ENCODE results near the gene RNPS1. TPM values are rescaled to one million over a fixed set of nuclear protein-coding genes. Genes with fewer than 3 reads are reported as not detected.

Gene RNPS1
- total and polyA plus RNA-seq, 2 donors (not counting 3 experiments of a cell fraction or from before 2014, with no cell fraction given), result 206 to 209 TPM

GRCh38 chr16:2250652-2251295, 17.2 kb downstream of the RNPS1 start:
- peak; percentile 44 for FAIRE-seq

GRCh38 chr16:2246301-2246885, 21.5 kb downstream of the RNPS1 start:
- TF ChIP-seq FOS (IDR thresholded peaks at IDR 0.05; ENCODE audit: borderline replicate concordance, insufficient read depth, low read length), result no peak
- TF ChIP-seq MYC (IDR thresholded peaks at IDR 0.05; ENCODE audit: low read depth, low read length), result no peak
- TF ChIP-seq CTCF (IDR thresholded peaks at IDR 0.05; ENCODE audit: extremely low read depth in 1 of 2, insufficient read depth in 1 of 2, low read depth in 1 of 2, low read length in 2 of 2), result no peak
- no peak for TF ChIP-seq MAX (IDR thresholded peaks at IDR 0.05; ENCODE audit: insufficient read depth, insufficient read length)
- TF ChIP-seq EZH2 (IDR thresholded peaks at IDR 0.05; ENCODE audit: borderline replicate concordance, low read depth, low read length, severe bottlenecking), result no peak
- no peak for TF ChIP-seq POLR2AphosphoS5 (IDR thresholded peaks at IDR 0.05; ENCODE audit: insufficient read depth, low read depth, low read length)
- no peak for TF ChIP-seq JUN (IDR thresholded peaks at IDR 0.05; ENCODE audit: borderline replicate concordance, insufficient read depth, insufficient read length, low read depth)
- TF ChIP-seq POLR2A (IDR thresholded peaks at IDR 0.05; ENCODE audit: low read depth, low read length), result no peak
- TF ChIP-seq GATA2 (IDR thresholded peaks at IDR 0.05; ENCODE audit: insufficient read depth, insufficient read length, low read depth, low read length), result no peak

More at GRCh38 chr16:2250652-2251295, 17.2 kb downstream of the RNPS1 start:
- Histone ChIP-seq H3K79me2 (ENCODE audit: control insufficient read depth, insufficient read depth, low read length) (peaks cover 9% of the 10 kb centered on the region), H3K4me3 (replicated peaks in 1 of 3; ENCODE audit: insufficient read depth in 1 of 3, low read depth in 1 of 3, low read length in 3 of 3) (peak overlapping the region; percentile 67 to 95 (median 75)), H3K9ac (replicated peaks; ENCODE audit: extremely low read depth, insufficient read depth, low read length) (peak overlapping the region; percentile 72), H3K9me1 (replicated peaks; ENCODE audit: control insufficient read depth, extremely low read depth, insufficient read depth, low read length) (no peaks in the 10 kb centered on the region), H3K4me1 (ENCODE audit: control insufficient read depth, extremely low read depth, insufficient read depth, low read length) (peaks cover 13% of the 10 kb centered on the region), H3K9me3 (replicated peaks; ENCODE audit: control insufficient read depth, insufficient read depth, low read length) (no peaks in the 10 kb centered on the region), H3K27ac (ENCODE audit: insufficient read depth, low read depth, low read length) (peak overlapping the region; percentile 27), H3K4me2 (ENCODE audit: insufficient read depth, low read length) (peak overlapping the region; percentile 82), H3K27me3 (ENCODE audit: control insufficient read depth in 2 of 2, insufficient read depth in 2 of 2, low read length in 2 of 2) (no peaks in the 10 kb centered on the region), H3K36me3 (ENCODE audit: control insufficient read depth in 2 of 2, extremely low read depth in 1 of 2, insufficient read depth in 2 of 2, low read length in 2 of 2) (peaks cover 9 to 21% of the 10 kb centered on the region in 2 experiments), H2AFZ (ENCODE audit: low read depth, low read length) (peak overlapping the region; percentile 24), H4K20me1 (replicated peaks; ENCODE audit: control insufficient read depth, extremely low read depth, insufficient read depth, low read length) (no peaks in the 10 kb centered on the region)
- CTCF ChIA-PET, result interaction anchor here (0.6 to 2.8 kb wide), 23 partner anchors 8 to 251 kb away, joined by 3 to 17 read pairs (median 7); partner anchors contain the start of genes CASKIN1, DNASE1L2, NTHL1 and PGP
- TF ChIP-seq EZH2 (IDR thresholded peaks at IDR 0.05; ENCODE audit: borderline replicate concordance, low read depth, low read length, severe bottlenecking) (no peak), POLR2A (IDR thresholded peaks at IDR 0.05; ENCODE audit: low read depth, low read length) (no peak), POLR2AphosphoS5 (IDR thresholded peaks at IDR 0.05; ENCODE audit: insufficient read depth, low read depth, low read length) (no peak), MYC (IDR thresholded peaks at IDR 0.05; ENCODE audit: low read depth, low read length) (no peak)
- dilution Hi-C loops (cut with MboI; ENCODE audit: extremely low pct_ligation_motif_present, low sequenced_read_pairs) (no loop called here), intact Hi-C loops (cut with micrococcal nuclease) (loop anchor here (1.0 to 5.0 kb wide), 7 partner anchors 18 to 245 kb away; partner anchors contain the start of genes CASKIN1, E4F1, RNPS1 and TBC1D24)
- DNase-seq (ENCODE audit: low read depth, low spot score), result peak; percentile 7
- POLR2A ChIA-PET, result interaction anchor here (1.2 to 1.9 kb wide), 3 partner anchors 18 to 103 kb away, joined by 4 to 12 read pairs (median 6); partner anchors contain the start of gene TRAF7
- TSS peak; percentile 9 for BruUV-seq (replicated peaks)

More at GRCh38 chr16:2246301-2246885, 21.5 kb downstream of the RNPS1 start:
- Histone ChIP-seq H3K9ac (replicated peaks; ENCODE audit: extremely low read depth, insufficient read depth, low read length) (no peak overlapping the region), H3K4me2 (ENCODE audit: insufficient read depth, low read length) (no peak overlapping the region), H2AFZ (ENCODE audit: low read depth, low read length) (no peak overlapping the region), H3K36me3 (ENCODE audit: control insufficient read depth in 2 of 2, extremely low read depth in 1 of 2, insufficient read depth in 2 of 2, low read length in 2 of 2) (peaks cover 12 to 33% of the 10 kb centered on the region in 2 experiments), H3K79me2 (ENCODE audit: control insufficient read depth, insufficient read depth, low read length) (peaks cover 7% of the 10 kb centered on the region), H3K27me3 (ENCODE audit: control insufficient read depth in 2 of 2, insufficient read depth in 2 of 2, low read length in 2 of 2) (no peaks in the 10 kb centered on the region), H3K4me1 (ENCODE audit: control insufficient read depth, extremely low read depth, insufficient read depth, low read length) (peaks cover 6% of the 10 kb centered on the region), H3K9me1 (replicated peaks; ENCODE audit: control insufficient read depth, extremely low read depth, insufficient read depth, low read length) (no peaks in the 10 kb centered on the region), H3K9me3 (replicated peaks; ENCODE audit: control insufficient read depth, insufficient read depth, low read length) (no peaks in the 10 kb centered on the region), H3K27ac (ENCODE audit: insufficient read depth, low read depth, low read length) (no peak overlapping the region), H4K20me1 (replicated peaks; ENCODE audit: control insufficient read depth, extremely low read depth, insufficient read depth, low read length) (no peaks in the 10 kb centered on the region), H3K4me3 (replicated peaks in 1 of 3; ENCODE audit: insufficient read depth in 1 of 3, low read depth in 1 of 3, low read length in 3 of 3) (no peak overlapping the region)
- dilution Hi-C loops (cut with MboI; ENCODE audit: extremely low pct_ligation_motif_present, low sequenced_read_pairs) (no loop called here), intact Hi-C loops (cut with micrococcal nuclease) (no loop called here)
- CTCF ChIA-PET, result interaction anchor here (0.6 kb wide), 1 partner anchor 224 kb away, joined by 4 read pairs; no protein-coding TSS in a partner anchor
- FAIRE-seq, result no peak
- no peak for DNase-seq (ENCODE audit: low read depth, low spot score)
- POLR2A ChIA-PET, result no interaction called here
- BruUV-seq (replicated peaks), result no TSS peak

Data from endothelial cell of umbilical vein (primary cell).